Activated B cell treated with CpG ODN at 0.5 μM for 24 hours (primary cell): ENCODE results near the gene CLEC4D. TPM values are rescaled to one million over a fixed set of nuclear protein-coding genes. Genes with fewer than 3 reads are reported as not detected.

Experiments
- ATAC-seq: fragments of 200-7000 bp; cut with Tn5 transposase; one replicate; pipeline ENCODE4 v1.10.0; 2021; ENCODE audit warnings: low read depth, mild to moderate bottlenecking, moderate library complexity
- CTCF ChIA-PET: fragments of 350-600 bp; sonication (Branson Sonifier 250); formaldehyde crosslinking; loops from one replicate; lab custom pipeline; 2021; ENCODE audit warnings: antibody characterized with exemption; lab: Charles Lee
- POLR2A ChIA-PET: fragments of 350-600 bp; sonication (Branson Sonifier 250); formaldehyde crosslinking; loops from one replicate; lab custom pipeline; 2021; ENCODE audit warnings: antibody characterized with exemption; lab: Charles Lee
- DNase-seq: peaks from one replicate; pipeline ENCODE4 v3.0.0; 2022
- H3K27ac Mint-ChIP-seq: one replicate; pipeline ENCODE4 v1.8.0; 2020; ENCODE audit warnings: mixed read lengths
- H3K27me3 Mint-ChIP-seq: one replicate; pipeline ENCODE4 v1.8.0; 2021; ENCODE audit warnings: mixed read lengths
- H3K36me3 Mint-ChIP-seq: one replicate; pipeline ENCODE4 v1.8.0; 2021; ENCODE audit warnings: low read depth, mixed read lengths
- H3K4me1 Mint-ChIP-seq: one replicate; pipeline ENCODE4 v1.8.0; 2021; ENCODE audit warnings: mixed read lengths
- H3K4me3 Mint-ChIP-seq: one replicate; pipeline ENCODE4 v1.8.0; 2020; ENCODE audit warnings: mild to moderate bottlenecking, mixed read lengths
- H3K9me3 Mint-ChIP-seq: one replicate; pipeline ENCODE4 v1.8.0; 2020; ENCODE audit warnings: mixed read lengths
- intact Hi-C: fragments of 100-400 bp; cut with micrococcal nuclease; formaldehyde crosslinking; loops from one replicate; pipeline ENCODE4 v1.15.1; 2024
- total RNA-seq: library from RNA; stranded (reverse); gene quantifications from 2 replicates; pipeline ENCODE4 v1.2.3, GENCODE V29; 2022
- TF ChIP-seq, protein P1 (sequence below): fragments of 200-600 bp; IDR thresholded peaks from one replicate; pipeline ENCODE4 v1.8.0; 2022; ENCODE audit warnings: antibody characterized with exemption, mild to moderate bottlenecking

The CLEC4D gene
- total RNA-seq, 1 donor from 2014 or later = not detected

DNA sequence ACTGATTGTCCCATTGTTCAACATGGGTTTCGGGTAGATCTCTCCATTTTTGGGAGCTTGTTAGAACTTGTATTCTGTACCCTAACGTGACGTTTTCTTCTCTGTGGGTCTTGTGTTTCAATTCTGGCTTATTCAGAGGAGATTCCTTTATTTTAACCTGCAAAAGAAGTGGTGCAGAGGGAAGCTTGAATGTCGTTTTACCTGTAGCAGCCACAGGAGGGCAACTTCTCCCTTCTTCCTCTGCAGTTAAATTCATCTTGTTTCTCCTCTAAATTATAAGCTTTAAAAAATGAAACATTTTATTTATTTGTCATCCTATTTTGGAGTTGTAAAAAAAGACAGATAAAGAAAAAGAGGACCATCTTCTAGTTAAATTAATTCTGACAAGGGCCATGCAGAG is 13.7 kb upstream of the CLEC4D start:
- H3K27me3 Mint-ChIP-seq = peaks cover 29% of the 10 kb centered on the region
- intact Hi-C loops = no loop called here

DNA sequence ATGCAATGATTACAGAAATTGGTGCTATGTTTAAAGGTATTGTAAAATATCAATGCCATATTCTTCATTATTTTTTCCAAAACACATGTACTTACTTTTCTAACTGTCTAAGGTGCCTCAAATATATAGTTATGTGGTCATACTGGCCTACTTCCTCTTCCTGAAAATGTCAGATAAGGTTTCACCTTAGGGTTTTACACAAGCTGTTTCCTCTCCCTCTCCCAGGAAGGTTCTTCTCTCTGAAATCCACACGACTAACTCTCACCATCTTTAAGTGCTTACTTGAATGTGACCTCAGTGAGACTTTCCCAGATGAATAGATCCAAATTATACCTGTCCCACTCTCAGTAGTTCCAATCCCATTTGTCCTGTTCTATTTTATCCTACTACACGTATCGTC is 11.6 kb upstream of the CLEC4D start:
- TF ChIP-seq, protein P1, sequence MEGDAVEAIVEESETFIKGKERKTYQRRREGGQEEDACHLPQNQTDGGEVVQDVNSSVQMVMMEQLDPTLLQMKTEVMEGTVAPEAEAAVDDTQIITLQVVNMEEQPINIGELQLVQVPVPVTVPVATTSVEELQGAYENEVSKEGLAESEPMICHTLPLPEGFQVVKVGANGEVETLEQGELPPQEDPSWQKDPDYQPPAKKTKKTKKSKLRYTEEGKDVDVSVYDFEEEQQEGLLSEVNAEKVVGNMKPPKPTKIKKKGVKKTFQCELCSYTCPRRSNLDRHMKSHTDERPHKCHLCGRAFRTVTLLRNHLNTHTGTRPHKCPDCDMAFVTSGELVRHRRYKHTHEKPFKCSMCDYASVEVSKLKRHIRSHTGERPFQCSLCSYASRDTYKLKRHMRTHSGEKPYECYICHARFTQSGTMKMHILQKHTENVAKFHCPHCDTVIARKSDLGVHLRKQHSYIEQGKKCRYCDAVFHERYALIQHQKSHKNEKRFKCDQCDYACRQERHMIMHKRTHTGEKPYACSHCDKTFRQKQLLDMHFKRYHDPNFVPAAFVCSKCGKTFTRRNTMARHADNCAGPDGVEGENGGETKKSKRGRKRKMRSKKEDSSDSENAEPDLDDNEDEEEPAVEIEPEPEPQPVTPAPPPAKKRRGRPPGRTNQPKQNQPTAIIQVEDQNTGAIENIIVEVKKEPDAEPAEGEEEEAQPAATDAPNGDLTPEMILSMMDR = no peak
- ChIA-PET CTCF (no interaction called here), POLR2A (no interaction called here)
- Mint-ChIP-seq H3K4me1 (peaks cover 4% of the 10 kb centered on the region), H3K4me3 (no peak overlapping the region), H3K27me3 (peaks cover 19% of the 10 kb centered on the region), H3K27ac (no peak overlapping the region), H3K9me3 (no peaks in the 10 kb centered on the region), H3K36me3 (no peaks in the 10 kb centered on the region)
- intact Hi-C loops = no loop called here
- no peak for ATAC-seq
- DNase-seq = no peak

More for the DNA sequence above, 13.7 kb upstream of the CLEC4D start:
- POLR2A ChIA-PET = no interaction called here
- peaks cover 4% of the 10 kb centered on the region for H3K4me1 Mint-ChIP-seq
- H3K4me3 Mint-ChIP-seq = no peak overlapping the region
- no peaks in the 10 kb centered on the region for H3K9me3 Mint-ChIP-seq
- no peak for ATAC-seq
- H3K36me3 Mint-ChIP-seq = no peaks in the 10 kb centered on the region
- H3K27ac Mint-ChIP-seq = no peak overlapping the region
- TF ChIP-seq, protein P1 = no peak
- DNase-seq = no peak
- CTCF ChIA-PET = interaction anchor here (0.6 kb wide), 1 partner anchor 161 kb away, joined by 3 read pairs; no protein-coding TSS in a partner anchor

DNA sequence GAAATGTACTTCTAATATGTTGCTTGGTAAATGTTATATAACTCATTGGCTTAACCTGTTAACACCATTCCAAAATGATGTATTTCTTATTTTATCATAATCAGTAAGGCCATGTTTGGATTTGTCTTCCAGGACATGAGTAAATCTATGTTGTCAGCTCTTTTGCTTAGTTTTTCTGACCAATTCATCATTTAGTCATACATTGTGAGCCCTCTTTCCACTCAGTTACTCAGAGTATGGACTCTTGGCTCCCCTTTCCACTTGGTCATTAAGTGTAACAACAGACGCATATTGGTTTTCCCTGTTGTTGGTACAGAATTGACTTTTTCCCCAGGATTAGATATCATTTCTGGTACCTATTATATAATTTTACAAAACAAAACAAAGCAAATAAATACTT is 9.0 kb upstream of the CLEC4D start:
- POLR2A ChIA-PET = no interaction called here
- DNase-seq (no peak), ATAC-seq (no peak)
- Mint-ChIP-seq H3K9me3 (no peaks in the 10 kb centered on the region), H3K27ac (no peak overlapping the region), H3K4me3 (no peak overlapping the region), H3K36me3 (no peaks in the 10 kb centered on the region), H3K4me1 (peaks cover 11% of the 10 kb centered on the region), H3K27me3 (peaks cover 8% of the 10 kb centered on the region)
- intact Hi-C loops = no loop called here
- CTCF ChIA-PET = no interaction called here
- TF ChIP-seq, protein P1 = no peak

DNA sequence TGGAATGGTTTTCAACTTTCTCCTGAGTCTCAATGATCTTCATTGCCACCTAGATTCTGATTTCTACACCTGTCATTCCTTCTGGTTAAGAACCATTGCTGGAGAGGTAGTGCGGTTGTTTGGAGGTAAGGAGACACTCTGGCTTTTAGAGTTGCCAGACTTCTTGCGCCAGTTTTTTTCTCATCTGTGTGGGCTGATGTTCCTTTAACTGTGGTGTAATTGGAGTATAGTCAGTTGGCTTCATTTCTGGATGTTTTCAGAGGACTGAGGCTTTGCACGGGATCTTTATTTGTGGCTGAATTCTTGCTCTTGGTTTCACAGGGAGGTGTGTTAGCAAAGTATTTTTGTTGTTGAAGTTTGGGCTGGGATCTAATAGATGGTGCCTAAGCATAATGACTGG is 5.7 kb upstream of the CLEC4D start:
- H3K27ac Mint-ChIP-seq = no peak overlapping the region
- peaks cover 17% of the 10 kb centered on the region for H3K27me3 Mint-ChIP-seq
- ChIA-PET CTCF (no interaction called here), POLR2A (no interaction called here)
- peaks cover 14% of the 10 kb centered on the region for H3K4me1 Mint-ChIP-seq
- DNase-seq (no peak), ATAC-seq (no peak)
- no peaks in the 10 kb centered on the region for H3K36me3 Mint-ChIP-seq
- intact Hi-C loops = no loop called here
- no peaks in the 10 kb centered on the region for H3K9me3 Mint-ChIP-seq
- TF ChIP-seq, protein P1 = no peak
- H3K4me3 Mint-ChIP-seq = no peak overlapping the region

DNA sequence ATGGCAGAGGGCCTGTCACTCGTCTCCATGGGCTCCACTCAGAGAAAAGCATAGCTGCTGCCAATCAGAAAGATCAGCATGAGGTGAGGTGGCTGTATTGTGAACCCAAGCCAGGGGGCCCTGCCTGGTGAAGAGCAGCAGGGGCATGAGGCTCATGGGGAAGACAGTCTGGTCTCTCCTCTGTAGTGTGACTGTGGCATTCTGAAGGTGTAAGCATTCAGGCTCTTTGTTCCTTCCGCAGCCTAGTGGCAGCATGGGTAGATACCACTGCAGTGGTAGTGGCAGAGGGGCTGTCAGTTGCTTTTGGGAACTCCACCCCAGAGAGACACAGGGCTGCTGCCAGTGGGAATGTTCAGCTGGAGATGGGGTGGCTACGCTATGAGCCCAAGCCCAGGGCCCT is 5.1 kb upstream of the CLEC4D start:
- ATAC-seq = no peak
- Mint-ChIP-seq H3K27me3 (peaks cover 17% of the 10 kb centered on the region), H3K27ac (no peak overlapping the region), H3K36me3 (no peaks in the 10 kb centered on the region), H3K4me1 (peaks cover 14% of the 10 kb centered on the region), H3K4me3 (no peak overlapping the region), H3K9me3 (no peaks in the 10 kb centered on the region)
- POLR2A ChIA-PET = no interaction called here
- intact Hi-C loops = no loop called here
- DNase-seq = no peak
- CTCF ChIA-PET = no interaction called here
- TF ChIP-seq, protein P1 = no peak
